ENCODE data around the gene RPS21.

RPS21 gene

DNA sequence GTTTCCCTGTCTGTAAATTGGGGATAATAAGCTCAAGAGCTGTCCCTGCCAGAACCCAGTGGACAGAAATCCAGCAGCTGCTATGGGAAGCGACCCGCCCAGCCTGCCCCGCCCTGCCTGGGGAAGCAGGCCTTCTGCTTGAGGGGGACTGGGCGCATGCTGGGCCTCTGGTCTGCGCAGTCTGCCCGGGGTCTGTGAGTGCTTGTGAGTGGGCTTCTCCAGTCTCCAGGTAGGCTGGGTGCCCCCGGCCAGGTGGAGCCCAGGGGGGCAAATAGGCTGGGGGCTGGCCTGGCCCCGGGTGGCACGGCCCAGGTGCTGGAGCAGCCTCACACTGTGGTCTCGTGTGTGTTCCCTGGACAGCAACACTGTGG lies 41.1 kb downstream of the RPS21 start:
- no peak for DNase-seq

DNA sequence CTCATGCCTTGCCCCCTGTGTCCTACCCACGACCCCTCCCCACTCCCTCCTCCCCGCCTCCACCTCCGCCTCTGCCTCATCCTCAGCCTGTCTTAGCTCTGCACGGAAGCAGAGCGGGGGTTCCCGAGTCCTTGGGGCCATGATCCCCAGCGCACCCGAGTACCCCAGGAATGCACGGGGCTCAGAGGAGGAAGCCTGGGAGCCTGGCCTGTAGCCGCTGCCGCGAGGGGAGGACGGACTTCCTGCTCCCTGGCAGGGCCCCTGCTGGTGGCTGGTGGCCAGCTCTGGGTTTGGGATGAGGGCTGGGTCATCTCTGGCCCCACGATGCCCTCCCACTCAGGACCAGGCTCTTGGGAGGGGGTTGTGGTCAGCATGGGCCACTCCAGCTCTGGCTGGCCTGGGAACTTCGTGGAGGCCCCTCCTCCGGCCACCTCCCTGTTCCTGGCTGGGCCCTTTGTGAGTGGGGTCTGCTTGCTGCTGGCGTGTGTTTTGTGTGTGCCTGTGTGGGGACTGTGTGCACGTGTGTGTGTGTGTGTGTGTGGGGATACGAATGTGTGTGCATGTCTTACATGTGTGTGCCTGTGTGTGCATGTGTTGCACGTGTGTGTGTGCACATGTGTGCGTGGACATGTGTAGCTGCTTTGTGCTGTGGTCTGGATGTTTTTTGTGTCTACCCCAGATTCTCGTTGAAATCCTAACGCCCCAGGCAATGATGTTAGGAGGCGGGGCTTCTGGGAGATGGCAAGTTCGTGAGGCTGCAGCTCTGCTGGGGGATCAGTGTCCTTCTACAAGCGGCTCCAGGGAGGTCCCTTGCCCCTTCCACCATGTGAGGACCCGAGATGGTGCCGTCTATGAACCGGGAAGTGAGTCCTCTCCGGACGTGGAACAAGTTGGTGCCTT lies 41.7 kb downstream of the RPS21 start:
- no peak for DNase-seq

DNA sequence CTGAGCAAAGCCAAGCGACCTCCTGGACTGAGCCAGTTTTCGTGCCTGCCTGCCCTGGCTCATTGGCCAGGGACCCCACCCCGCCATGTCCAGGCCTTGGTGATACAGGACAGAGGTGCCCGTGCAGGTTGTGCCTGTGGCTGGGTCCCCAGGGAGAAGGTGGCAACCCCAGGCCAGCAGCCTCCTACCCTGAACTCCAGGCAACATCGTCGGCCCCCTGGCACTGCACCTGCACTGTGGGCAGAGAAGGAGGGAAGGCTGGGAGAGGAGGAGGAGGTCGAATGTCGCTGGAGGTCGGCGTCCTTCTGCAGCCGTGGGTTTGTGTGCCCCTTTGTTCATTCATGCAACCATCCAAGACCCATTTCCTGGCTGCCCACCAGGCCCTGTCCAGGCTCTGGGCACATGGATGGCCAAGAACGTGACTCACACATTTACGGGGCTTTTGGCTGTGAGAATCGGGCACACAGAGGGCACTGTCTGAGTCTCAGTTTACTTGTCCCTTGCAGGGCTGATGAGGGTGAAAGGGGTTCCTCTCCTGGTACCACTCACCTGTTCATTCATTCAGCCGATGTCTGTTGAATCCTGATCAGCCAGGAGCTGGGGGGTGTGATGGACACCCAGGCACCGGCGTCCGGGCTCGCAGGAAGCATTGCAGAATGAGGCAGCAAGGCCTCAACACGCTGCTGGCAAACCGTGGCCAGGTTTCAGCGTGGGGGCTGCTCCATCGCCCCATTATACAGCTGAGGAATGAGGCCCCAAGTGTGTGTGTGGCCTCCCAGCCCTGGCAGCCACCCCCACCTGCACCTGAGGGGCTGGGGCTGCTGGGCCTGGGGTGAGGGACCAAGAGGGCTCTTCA lies 42.8 kb downstream of the RPS21 start:
- DNase-seq, result no peak

DNA sequence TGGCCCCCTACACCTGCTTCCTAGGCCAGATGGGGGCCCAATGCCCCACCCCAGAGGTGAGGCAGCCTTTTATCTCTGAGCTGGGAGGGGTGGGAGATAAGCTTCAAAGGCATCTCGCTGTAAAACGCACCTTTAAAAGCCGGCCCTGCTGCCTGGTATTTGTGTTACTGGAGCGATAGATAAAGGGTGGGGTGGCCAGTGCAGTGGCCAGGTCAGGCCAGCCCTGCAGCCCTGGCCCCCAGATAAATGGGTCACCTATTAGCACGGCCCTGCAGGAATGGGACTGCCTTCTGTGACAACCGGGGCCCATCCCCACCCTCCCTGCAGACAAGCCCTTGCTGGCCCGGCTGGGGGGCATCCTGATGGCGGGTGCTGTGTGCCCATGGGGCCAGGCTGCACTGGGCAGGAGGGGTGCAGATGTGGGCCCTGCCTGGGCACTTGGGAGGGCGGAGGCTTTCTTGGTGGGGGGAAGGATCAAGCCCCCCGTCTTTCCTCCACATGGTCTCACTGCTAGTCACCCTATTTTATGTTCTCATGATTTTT lies 43.5 kb downstream of the RPS21 start:
- DNase-seq, result no peak

DNA sequence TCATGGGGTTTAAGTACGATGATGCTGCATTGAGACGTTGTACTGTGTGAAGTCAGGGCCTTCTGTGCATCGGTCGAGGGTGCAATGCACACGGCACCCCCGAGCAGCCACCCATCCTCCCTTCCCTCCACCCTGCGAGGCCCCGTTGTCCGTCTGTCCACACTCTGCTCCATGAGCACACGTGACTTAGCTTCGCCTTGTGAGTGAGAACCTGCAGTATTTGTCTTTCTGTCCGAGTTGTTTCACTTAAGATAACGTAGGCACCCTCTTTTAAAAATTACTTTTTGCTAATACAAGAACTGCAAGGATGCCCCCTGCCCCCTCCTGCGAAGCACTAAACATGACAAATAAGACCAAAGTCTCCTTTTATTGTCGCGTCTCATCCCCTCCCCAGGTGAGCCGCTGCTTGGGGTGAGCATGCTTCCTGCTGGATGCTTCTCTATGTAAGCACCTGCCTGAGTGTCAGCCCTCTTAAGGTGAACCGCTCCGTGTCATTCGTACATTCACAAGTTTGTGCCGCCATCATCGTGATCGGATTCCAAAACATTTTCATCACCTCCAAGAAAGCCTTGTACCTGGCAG lies 44.1 kb downstream of the RPS21 start:
- no peak for DNase-seq

- no peak for DNase-seq
Measured at GRCh38 chr20:62433658-62434497, 47.0 kb downstream of the RPS21 start.

GRCh38 chr20:62436692-62437091 lies 49.8 kb downstream of the RPS21 start:
- DNase-seq, result no peak

DNA sequence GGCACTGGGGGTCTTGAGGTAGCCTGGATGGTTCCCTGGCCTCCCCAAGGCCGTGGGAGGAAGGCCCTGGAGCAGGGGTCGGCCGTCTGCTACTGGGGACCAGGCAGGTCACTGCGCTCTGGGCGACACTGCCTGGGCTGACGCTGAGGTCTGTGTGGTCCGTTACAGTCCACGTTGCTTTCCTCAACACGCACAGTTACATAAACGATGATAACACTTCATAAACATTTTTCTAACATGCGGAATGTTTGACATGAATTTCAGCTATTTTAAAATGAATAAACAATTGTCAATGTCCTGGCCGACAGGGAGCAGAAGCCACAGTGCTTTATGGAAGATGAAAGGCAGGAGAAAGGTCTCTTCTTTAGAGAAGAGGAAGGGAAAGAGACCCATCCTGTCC lies 50.6 kb downstream of the RPS21 start:
- DNase-seq, result no peak

- no peak for DNase-seq
Measured at GRCh38 chr20:62437927-62438326, 51.0 kb downstream of the RPS21 start.
